ENCODE results near the gene ZNF804B.

ZNF804B gene

DNA sequence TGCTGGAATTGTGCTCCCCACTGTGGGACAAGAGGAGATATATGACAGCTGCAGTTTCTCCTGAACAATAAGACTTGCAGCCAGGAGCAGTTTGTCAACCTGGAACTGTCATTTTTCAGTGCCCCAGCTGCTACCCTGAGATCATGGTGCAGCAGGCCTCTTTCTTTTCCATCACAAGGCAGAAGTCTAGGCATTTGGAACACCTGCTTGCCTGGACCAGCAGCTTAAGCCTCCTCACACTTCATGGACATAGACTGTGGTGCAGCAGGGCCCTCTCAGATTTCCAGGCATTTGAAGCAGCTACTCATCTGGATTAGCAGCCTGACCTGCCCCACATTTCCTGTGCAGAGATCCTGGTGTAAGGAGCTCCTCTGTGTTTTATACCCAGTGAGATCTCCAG, 486.7 kb downstream of the ZNF804B start:
- in situ Hi-C loops (cut with HindIII; ENCODE audit: low sequenced_read_pairs) = no loop called here
- TF ChIP-seq, protein P1, sequence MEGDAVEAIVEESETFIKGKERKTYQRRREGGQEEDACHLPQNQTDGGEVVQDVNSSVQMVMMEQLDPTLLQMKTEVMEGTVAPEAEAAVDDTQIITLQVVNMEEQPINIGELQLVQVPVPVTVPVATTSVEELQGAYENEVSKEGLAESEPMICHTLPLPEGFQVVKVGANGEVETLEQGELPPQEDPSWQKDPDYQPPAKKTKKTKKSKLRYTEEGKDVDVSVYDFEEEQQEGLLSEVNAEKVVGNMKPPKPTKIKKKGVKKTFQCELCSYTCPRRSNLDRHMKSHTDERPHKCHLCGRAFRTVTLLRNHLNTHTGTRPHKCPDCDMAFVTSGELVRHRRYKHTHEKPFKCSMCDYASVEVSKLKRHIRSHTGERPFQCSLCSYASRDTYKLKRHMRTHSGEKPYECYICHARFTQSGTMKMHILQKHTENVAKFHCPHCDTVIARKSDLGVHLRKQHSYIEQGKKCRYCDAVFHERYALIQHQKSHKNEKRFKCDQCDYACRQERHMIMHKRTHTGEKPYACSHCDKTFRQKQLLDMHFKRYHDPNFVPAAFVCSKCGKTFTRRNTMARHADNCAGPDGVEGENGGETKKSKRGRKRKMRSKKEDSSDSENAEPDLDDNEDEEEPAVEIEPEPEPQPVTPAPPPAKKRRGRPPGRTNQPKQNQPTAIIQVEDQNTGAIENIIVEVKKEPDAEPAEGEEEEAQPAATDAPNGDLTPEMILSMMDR (IDR thresholded peaks at IDR 0.05; ENCODE audit: low read depth, low read length, missing control alignments) = no peak
- no peak for DNase-seq (ENCODE audit: low read depth)
- no peak overlapping the region for H3K4me3 ChIP-seq (ENCODE audit: low read depth, low read length)

DNA sequence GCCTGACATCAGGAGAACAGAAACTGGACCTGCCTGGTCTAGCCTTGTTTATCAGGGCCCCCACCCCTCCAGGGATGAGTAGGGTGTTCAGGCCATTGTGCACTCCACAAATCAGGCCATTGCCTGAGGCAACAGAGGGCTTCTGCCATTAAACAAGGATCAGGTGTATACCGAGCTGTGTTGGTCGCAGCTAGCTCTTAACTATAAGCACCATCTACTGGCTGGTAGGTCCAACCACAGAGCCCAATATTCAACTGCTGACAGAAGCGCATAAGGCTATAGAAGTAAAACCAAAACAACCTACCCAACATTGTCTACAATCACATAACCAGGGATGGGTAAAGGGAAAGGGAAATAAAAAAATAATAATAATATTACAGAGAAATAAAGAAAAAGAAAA, 487.7 kb downstream of the ZNF804B start:
- in situ Hi-C loops (cut with HindIII; ENCODE audit: low sequenced_read_pairs) = no loop called here
- TF ChIP-seq, protein P1 (IDR thresholded peaks at IDR 0.05; ENCODE audit: low read depth, low read length, missing control alignments) = no peak
- no peak overlapping the region for H3K4me3 ChIP-seq (ENCODE audit: low read depth, low read length)
- DNase-seq (ENCODE audit: low read depth) = no peak

DNA sequence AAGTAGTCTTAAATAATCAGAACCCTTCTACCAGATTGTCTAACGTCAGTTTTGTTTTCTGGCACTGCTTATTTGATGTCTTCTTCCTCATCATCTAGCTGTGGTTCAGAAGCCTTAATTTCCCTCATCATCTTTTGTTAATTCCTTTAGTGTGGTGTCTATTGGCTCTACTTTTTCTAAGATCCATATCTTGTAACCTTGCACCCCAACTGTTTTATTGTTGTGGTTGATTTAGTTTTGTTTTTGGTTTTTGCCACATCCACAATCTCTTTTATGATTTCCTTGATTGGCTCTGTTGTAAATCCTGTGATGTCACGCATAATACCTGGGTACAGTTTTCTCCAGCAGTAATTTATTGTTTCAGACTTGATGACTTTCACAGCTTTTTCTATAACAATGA, 499.6 kb downstream of the ZNF804B start:
- H3K4me3 ChIP-seq (ENCODE audit: low read depth, low read length) = no peak overlapping the region
- TF ChIP-seq, protein P1 (IDR thresholded peaks at IDR 0.05; ENCODE audit: low read depth, low read length, missing control alignments) = no peak
- DNase-seq (ENCODE audit: low read depth) = no peak
- in situ Hi-C loops (cut with HindIII; ENCODE audit: low sequenced_read_pairs) = no loop called here

DNA sequence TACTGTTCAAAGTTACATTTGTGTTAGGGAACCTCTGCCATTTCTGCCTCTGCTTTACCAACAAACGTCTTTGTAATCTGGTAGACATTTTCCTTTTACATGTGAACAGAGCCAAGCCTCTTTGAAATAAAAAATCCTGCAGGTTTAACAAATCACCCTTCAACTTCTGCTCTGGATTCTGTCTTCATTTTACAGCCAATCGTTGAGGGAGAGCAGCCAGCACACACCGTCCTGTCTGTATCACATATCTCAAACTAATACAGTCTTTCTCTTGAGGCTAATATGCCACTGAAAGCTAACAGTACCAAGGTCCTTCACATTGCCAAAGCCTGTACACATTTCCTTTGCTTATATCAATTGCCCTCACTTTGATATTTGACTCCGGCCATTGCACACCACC, 504.6 kb downstream of the ZNF804B start:
- TF ChIP-seq, protein P1 (IDR thresholded peaks at IDR 0.05; ENCODE audit: low read depth, low read length, missing control alignments) = no peak
- DNase-seq (ENCODE audit: low read depth) = no peak
- in situ Hi-C loops (cut with HindIII; ENCODE audit: low sequenced_read_pairs) = no loop called here
- H3K4me3 ChIP-seq (ENCODE audit: low read depth, low read length) = no peak overlapping the region

DNA sequence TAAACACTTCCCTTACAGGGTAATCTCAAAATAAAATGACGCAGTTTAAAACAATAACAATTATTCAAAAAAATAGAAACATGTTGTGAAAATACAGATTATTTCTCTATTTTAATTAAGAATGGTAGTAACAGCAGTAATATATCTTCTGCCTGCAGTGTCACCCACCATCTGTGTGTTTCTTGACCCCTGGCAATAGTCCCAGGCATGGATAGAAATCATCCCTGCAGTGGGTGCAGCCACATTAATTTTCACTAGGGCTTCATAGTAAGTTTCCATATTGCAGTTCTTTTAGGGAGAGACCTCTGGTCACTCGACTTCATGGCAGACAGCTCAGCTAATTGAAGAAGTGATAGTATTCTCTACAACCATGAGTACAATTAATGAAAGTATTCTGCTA, 506.1 kb downstream of the ZNF804B start:
- no peak for DNase-seq (ENCODE audit: low read depth)
- in situ Hi-C loops (cut with HindIII; ENCODE audit: low sequenced_read_pairs) = no loop called here
- TF ChIP-seq, protein P1 (IDR thresholded peaks at IDR 0.05; ENCODE audit: low read depth, low read length, missing control alignments) = no peak

DNA sequence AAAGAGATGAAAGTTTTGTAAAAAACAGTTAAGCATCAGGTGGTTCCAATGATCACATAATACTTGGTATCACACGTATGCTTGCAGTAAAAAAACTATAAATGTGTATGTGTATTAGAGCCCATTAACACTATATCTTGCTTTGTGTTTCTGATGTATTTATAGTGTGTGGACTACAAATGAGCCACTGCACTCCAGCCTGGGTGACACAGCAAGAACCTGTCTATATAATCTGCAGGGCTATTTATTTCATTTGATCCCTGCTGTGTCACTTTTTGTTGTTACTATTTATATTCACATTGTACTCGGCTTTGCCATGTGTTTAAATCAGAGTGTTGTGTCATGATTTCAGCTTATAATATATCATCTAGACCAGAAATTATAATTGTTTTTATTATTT, 523.8 kb downstream of the ZNF804B start:
- no peak overlapping the region for H3K4me3 ChIP-seq (ENCODE audit: low read depth, low read length)
- no peak for DNase-seq (ENCODE audit: low read depth)
- in situ Hi-C loops (cut with HindIII; ENCODE audit: low sequenced_read_pairs) = no loop called here
- TF ChIP-seq, protein P1 (IDR thresholded peaks at IDR 0.05; ENCODE audit: low read depth, low read length, missing control alignments) = no peak

More for the DNA sequence above, 506.1 kb downstream of the ZNF804B start:
- no peak overlapping the region for H3K4me3 ChIP-seq (ENCODE audit: low read depth, low read length)

DNA sequence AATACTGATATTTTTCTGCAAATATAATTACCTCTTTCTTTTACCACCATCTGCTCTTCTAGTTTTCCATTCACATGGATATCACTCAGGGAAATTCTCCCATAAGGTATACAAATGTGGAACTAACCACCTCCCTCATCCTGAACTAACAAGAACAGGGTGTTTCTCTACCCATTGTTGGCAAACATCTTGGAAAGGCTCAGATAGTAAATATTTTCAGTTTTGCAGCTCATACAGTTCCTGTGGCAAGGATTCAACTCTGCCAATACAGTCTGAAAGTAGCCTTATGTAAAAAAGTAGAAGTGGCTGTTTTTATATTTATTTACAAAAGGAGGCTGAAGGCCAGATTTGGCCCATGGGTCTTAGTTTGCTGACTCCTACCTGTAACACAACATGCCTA, 549.0 kb downstream of the ZNF804B start:
- no peak for DNase-seq (ENCODE audit: low read depth)
- in situ Hi-C loops (cut with HindIII; ENCODE audit: low sequenced_read_pairs) = no loop called here
- H3K4me3 ChIP-seq (ENCODE audit: low read depth, low read length) = no peak overlapping the region
- TF ChIP-seq, protein P1 (IDR thresholded peaks at IDR 0.05; ENCODE audit: low read depth, low read length, missing control alignments) = no peak

Data from astrocyte of the cerebellum (primary cell).